Progenitor cell of endocrine pancreas (in vitro differentiated cells): ENCODE data around the gene SHISAL2A. TPM values are rescaled to one million over a fixed set of nuclear protein-coding genes. Genes with fewer than 3 reads are reported as not detected.

Source experiments
- DNase-seq: peaks from one replicate; pipeline ENCODE4 v3.0.0; 2021; ENCODE audit warnings: low spot score; ENCODE audit not compliant: unreplicated experiment
- H3K27ac Mint-ChIP-seq: 2 replicates; pipeline ENCODE4 v1.8.0; 2021; ENCODE audit warnings: mild to moderate bottlenecking, moderate library complexity, mixed read lengths
- H3K27me3 Mint-ChIP-seq: 2 replicates; pipeline ENCODE4 v1.8.0; 2021; ENCODE audit warnings: mixed read lengths
- H3K36me3 Mint-ChIP-seq: 2 replicates; pipeline ENCODE4 v1.8.0; 2022; ENCODE audit warnings: mixed read lengths; ENCODE audit not compliant: insufficient read depth
- H3K4me1 Mint-ChIP-seq: 2 replicates; pipeline ENCODE4 v1.8.0; 2021; ENCODE audit warnings: low read depth, mixed read lengths
- H3K4me3 Mint-ChIP-seq: 2 replicates; pipeline ENCODE4 v1.8.0; 2021; ENCODE audit warnings: low read depth, mild to moderate bottlenecking, moderate library complexity, mixed read lengths
- H3K9me3 Mint-ChIP-seq: 2 replicates; pipeline ENCODE4 v1.8.0; 2021; ENCODE audit warnings: low read depth, mixed read lengths
- CTCF ChIP-seq: fragments of 200-600 bp; sonication (generic); IDR thresholded peaks from one replicate; pipeline ENCODE4 v1.5.0; 2021; ENCODE audit warnings: antibody characterized with exemption, mild to moderate bottlenecking; ENCODE audit not compliant: unreplicated experiment
- total RNA-seq: library from RNA; stranded (reverse); gene quantifications from 2 replicates; pipeline ENCODE4 v1.2.1, GENCODE V29; 2021

SHISAL2A gene
- total RNA-seq, 1 donor from 2014 or later = 0.38 TPM

GRCh38 chr1:52635321-52636089 is 2.5 kb downstream of the SHISAL2A start:
- H3K27me3 Mint-ChIP-seq = peaks cover 31% of the 10 kb centered on the region
- H3K36me3 Mint-ChIP-seq = peaks cover 1% of the 10 kb centered on the region
- no peak overlapping the region for H3K4me3 Mint-ChIP-seq
- H3K4me1 Mint-ChIP-seq = peaks cover 11% of the 10 kb centered on the region
- H3K9me3 Mint-ChIP-seq = no peaks in the 10 kb centered on the region
- no peak overlapping the region for H3K27ac Mint-ChIP-seq
- no peak for DNase-seq
- no peak for TF ChIP-seq CTCF

GRCh38 chr1:52636721-52637695 is 4.0 kb downstream of the SHISAL2A start:
- no peak for TF ChIP-seq CTCF
- H3K27me3 Mint-ChIP-seq = peaks cover 23% of the 10 kb centered on the region

GRCh38 chr1:52637946-52638345 is 5.0 kb downstream of the SHISAL2A start:
- no peak overlapping the region for H3K27ac Mint-ChIP-seq
- no peak for DNase-seq
- no peak for TF ChIP-seq CTCF
- H3K9me3 Mint-ChIP-seq = no peaks in the 10 kb centered on the region
- H3K36me3 Mint-ChIP-seq = peaks cover 1% of the 10 kb centered on the region
- peaks cover 17% of the 10 kb centered on the region for H3K27me3 Mint-ChIP-seq
- no peak overlapping the region for H3K4me3 Mint-ChIP-seq
- peaks cover 11% of the 10 kb centered on the region for H3K4me1 Mint-ChIP-seq

More at GRCh38 chr1:52636721-52637695, 4.0 kb downstream of the SHISAL2A start:
- no peak overlapping the region for H3K4me3 Mint-ChIP-seq
- no peak overlapping the region for H3K27ac Mint-ChIP-seq
- no peaks in the 10 kb centered on the region for H3K9me3 Mint-ChIP-seq
- no peak for DNase-seq
- H3K4me1 Mint-ChIP-seq = peaks cover 11% of the 10 kb centered on the region
- H3K36me3 Mint-ChIP-seq = peaks cover 1% of the 10 kb centered on the region

- Mint-ChIP-seq H3K27ac (no peak overlapping the region), H3K4me3 (no peak overlapping the region), H3K36me3 (no peaks in the 10 kb centered on the region), H3K9me3 (no peaks in the 10 kb centered on the region), H3K4me1 (peaks cover 11% of the 10 kb centered on the region), H3K27me3 (peaks cover 2% of the 10 kb centered on the region)
- TF ChIP-seq CTCF = no peak
- DNase-seq = no peak
Observed at GRCh38 chr1:52640697-52641096, 7.7 kb downstream of the SHISAL2A start.

- DNase-seq = no peak
- peaks cover 2% of the 10 kb centered on the region for H3K27me3 Mint-ChIP-seq
- no peak overlapping the region for H3K27ac Mint-ChIP-seq
- no peak for TF ChIP-seq CTCF
- no peak overlapping the region for H3K4me3 Mint-ChIP-seq
- no peaks in the 10 kb centered on the region for H3K9me3 Mint-ChIP-seq
- peaks cover 11% of the 10 kb centered on the region for H3K4me1 Mint-ChIP-seq
- no peaks in the 10 kb centered on the region for H3K36me3 Mint-ChIP-seq
Observed at GRCh38 chr1:52641307-52641706, 8.3 kb downstream of the SHISAL2A start.
